GM23338 (cell line): ENCODE measurements around the gene ANKFN1. TPM values are rescaled to one million over a fixed set of nuclear protein-coding genes. Genes with fewer than 3 reads are reported as not detected.

Experiments used
- ATAC-seq: fragments of 200-7000 bp; cut with Tn5 transposase; 3 replicates; pipeline ENCODE4 v1.9.1; 2020
- DNase-seq: peaks from one replicate; pipeline ENCODE4 v3.0.0-alpha.2; 2015; ENCODE audit warnings: low spot score
- H2AFZ ChIP-seq: fragments of 200-600 bp; sonication (generic); 2 replicates; pipeline ENCODE4 v1.8.0; 2016; ENCODE audit warnings: antibody characterized with exemption, mild to moderate bottlenecking, moderate library complexity
- H3F3A ChIP-seq: fragments of 200-600 bp; sonication (generic); replicated peaks from 2 replicates; pipeline ENCODE4 v1.8.0; 2017; ENCODE audit warnings: antibody characterized with exemption, mixed run types, low read depth
- H3K27ac ChIP-seq: fragments of 200-600 bp; sonication (generic); 2 replicates; pipeline ENCODE4 v1.6.1; 2016; ENCODE audit warnings: low read depth
- H3K27me3 ChIP-seq: fragments of 200-600 bp; sonication (generic); 2 replicates; pipeline ENCODE4 v1.8.0; 2016; ENCODE audit warnings: mild to moderate bottlenecking, mixed run types, moderate library complexity; ENCODE audit not compliant: insufficient read depth
- H3K36me3 ChIP-seq: fragments of 200-600 bp; sonication (generic); 2 replicates; pipeline ENCODE4 v1.8.0; 2016; ENCODE audit warnings: mild to moderate bottlenecking; ENCODE audit not compliant: insufficient read depth
- H3K4me1 ChIP-seq: fragments of 200-600 bp; sonication (generic); 2 replicates; pipeline ENCODE4 v1.8.0; 2016; ENCODE audit warnings: mild to moderate bottlenecking, moderate library complexity; ENCODE audit not compliant: insufficient read depth
- H3K4me2 ChIP-seq: fragments of 200-600 bp; sonication (generic); 2 replicates; pipeline ENCODE4 v1.7.1; 2017; ENCODE audit warnings: mixed run types
- H3K4me3 ChIP-seq: fragments of 200-600 bp; sonication (generic); 2 replicates; pipeline ENCODE4 v1.6.1; 2016; ENCODE audit warnings: mixed run types
- H3K79me2 ChIP-seq: fragments of 200-600 bp; sonication (generic); replicated peaks from 2 replicates; pipeline ENCODE4 v1.8.0; 2017; ENCODE audit warnings: mild to moderate bottlenecking; ENCODE audit not compliant: insufficient read depth
- H3K9me2 ChIP-seq: fragments of 200-600 bp; sonication (generic); 2 replicates; pipeline ENCODE4 v1.8.0; 2017; ENCODE audit not compliant: insufficient read depth
- H4K20me1 ChIP-seq: fragments of 200-600 bp; sonication (generic); replicated peaks from 2 replicates; pipeline ENCODE4 v1.8.0; 2017; ENCODE audit warnings: mild to moderate bottlenecking; ENCODE audit not compliant: insufficient read depth
- H3K27ac Mint-ChIP-seq: 2 replicates; pipeline ENCODE4 v1.8.0; 2020; ENCODE audit warnings: inconsistent platforms, mild to moderate bottlenecking, moderate library complexity, mixed read lengths
- H3K27me3 Mint-ChIP-seq: 3 replicates; pipeline ENCODE4 v1.8.0; 2022; ENCODE audit warnings: low read depth, mild to moderate bottlenecking, moderate library complexity, mixed read lengths, inconsistent platforms; ENCODE audit not compliant: insufficient read depth, poor library complexity
- H3K36me3 Mint-ChIP-seq: 3 replicates; pipeline ENCODE4 v1.8.0; 2021; ENCODE audit warnings: low read depth, mild to moderate bottlenecking, inconsistent platforms, moderate library complexity, mixed read lengths
- H3K4me1 Mint-ChIP-seq: 3 replicates; pipeline ENCODE4 v1.8.0; 2020; ENCODE audit warnings: mild to moderate bottlenecking, inconsistent platforms, mixed read lengths
- H3K4me3 Mint-ChIP-seq: 3 replicates; pipeline ENCODE4 v1.8.0; 2021; ENCODE audit warnings: moderate library complexity, mild to moderate bottlenecking, inconsistent platforms, mixed read lengths
- H3K9me3 Mint-ChIP-seq: 3 replicates; pipeline ENCODE4 v1.8.0; 2020; ENCODE audit warnings: moderate library complexity, mild to moderate bottlenecking, inconsistent platforms, mixed read lengths
- ETS1 ChIP-seq: IDR thresholded peaks from 2 replicates; pipeline ENCODE4 v1.6.1; 2016; ENCODE audit warnings: antibody characterized with exemption
- EZH2 ChIP-seq: fragments of 200-600 bp; sonication (generic); IDR thresholded peaks from one replicate; pipeline ENCODE4 v1.8.0; 2017; ENCODE audit warnings: antibody characterized with exemption, mild to moderate bottlenecking, low read depth; ENCODE audit not compliant: unreplicated experiment
- EZH2phosphoT487 ChIP-seq: fragments of 200-600 bp; sonication (generic); IDR thresholded peaks from one replicate; pipeline ENCODE4 v1.8.1; 2018; ENCODE audit warnings: antibody characterized with exemption; ENCODE audit not compliant: unreplicated experiment
- JUNB ChIP-seq: IDR thresholded peaks from one replicate; pipeline ENCODE4 v1.6.1; 2016; ENCODE audit warnings: antibody characterized with exemption; ENCODE audit not compliant: unreplicated experiment
- NANOG ChIP-seq: IDR thresholded peaks from 2 replicates; pipeline ENCODE4 v1.6.1; 2016; ENCODE audit warnings: antibody characterized with exemption, borderline replicate concordance
- REST ChIP-seq: IDR thresholded peaks from one replicate; pipeline ENCODE4 v1.6.1; 2018; ENCODE audit warnings: antibody characterized with exemption; ENCODE audit not compliant: unreplicated experiment
- STAT1 ChIP-seq: IDR thresholded peaks from one replicate; pipeline ENCODE4 v1.6.1; 2016; ENCODE audit warnings: antibody characterized with exemption; ENCODE audit not compliant: unreplicated experiment
- ZNF462 ChIP-seq: fragments of 250-450 bp; sonication (Bioruptor Pico); IDR thresholded peaks from 2 replicates; pipeline ENCODE4 v1.5.0; 2020; ENCODE audit warnings: mild to moderate bottlenecking, moderate library complexity
- polyA plus RNA-seq: library from polyadenylated mRNA; unstranded; fragments of >200 nt; fragmentation: Nextera tagmentation; extraction: Ambion mirVana; gene quantifications from 2 replicates; pipeline ENCODE4 v1.2.1, GENCODE V29; 2016
- total RNA-seq: library from RNA; depleted of rRNA; stranded (reverse); fragments of >200 nt; shearing (Covaris generic); gene quantifications from 2 replicates; pipeline ENCODE4 v1.2.3, GENCODE V29; 2014

ANKFN1 gene
- total and polyA plus RNA-seq, 2 experiments from 2014 or later: not detected

DNA sequence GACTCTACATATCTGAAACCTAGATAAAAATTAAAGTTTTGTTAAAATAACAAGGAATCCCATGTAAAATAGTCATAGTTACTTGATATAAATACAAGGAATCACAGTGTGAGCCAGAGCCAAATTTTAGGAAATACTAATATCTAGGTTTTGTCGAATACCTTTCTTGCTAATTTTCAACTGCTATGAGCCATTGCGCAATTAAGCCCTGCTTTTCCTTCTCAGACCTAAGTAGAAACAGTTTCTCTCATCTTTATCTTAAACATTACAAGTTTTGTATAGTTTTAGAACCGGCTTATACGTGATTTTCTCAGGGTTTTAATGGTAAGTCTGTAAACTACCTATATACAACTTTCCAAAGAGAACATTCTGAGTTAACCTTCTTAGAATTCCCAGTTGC lies 282.9 kb downstream of the ANKFN1 start:
- Histone ChIP-seq H3F3A (no peaks in the 10 kb centered on the region), H3K4me2 (no peak overlapping the region), H3K36me3 (no peaks in the 10 kb centered on the region), H4K20me1 (no peaks in the 10 kb centered on the region), H3K9me2 (no peaks in the 10 kb centered on the region), H3K27me3 (no peaks in the 10 kb centered on the region), H3K4me3 (no peak overlapping the region), H3K27ac (no peak overlapping the region), H3K4me1 (peaks cover 4% of the 10 kb centered on the region), H3K79me2 (no peaks in the 10 kb centered on the region), H2AFZ (no peak overlapping the region)
- DNase-seq (no peak), ATAC-seq (no peak)
- Mint-ChIP-seq H3K4me3 (no peak overlapping the region), H3K9me3 (no peaks in the 10 kb centered on the region), H3K4me1 (peaks cover 23% of the 10 kb centered on the region), H3K27ac (no peak overlapping the region; the same call in 1 of the 2 replicates), H3K27me3 (peaks cover 5% of the 10 kb centered on the region), H3K36me3 (no peaks in the 10 kb centered on the region)
- TF ChIP-seq ZNF462 (CRISPR knock-in tag) (no peak), EZH2 (no peak), JUNB (no peak), REST (no peak), ETS1 (no peak), STAT1 (no peak), EZH2phosphoT487 (no peak), NANOG (no peak)
